Measurements from ENCODE around the gene SPRR3. TPM values are rescaled to one million over a fixed set of nuclear protein-coding genes. Genes with fewer than 3 reads are reported as not detected.

SPRR3 gene
- total RNA-seq, 1 donor from 2014 or later = not detected

GRCh38 chr1:153028766-153029165 lies 27.2 kb downstream of the SPRR3 start:
- peaks cover 3% of the 10 kb centered on the region for H3K9me3 Mint-ChIP-seq (ENCODE audit: unreplicated experiment)
- no peaks in the 10 kb centered on the region for H3K36me3 Mint-ChIP-seq (ENCODE audit: unreplicated experiment)
- no peak for TF ChIP-seq CTCF (IDR thresholded peaks at IDR 0.05; ENCODE audit: partially characterized antibody, unreplicated experiment)
- H3K27ac Mint-ChIP-seq (ENCODE audit: unreplicated experiment) = no peak overlapping the region
- peaks cover 3% of the 10 kb centered on the region for H3K27me3 Mint-ChIP-seq (ENCODE audit: unreplicated experiment)
- no peak overlapping the region for H3K4me3 Mint-ChIP-seq (ENCODE audit: unreplicated experiment)
- no peaks in the 10 kb centered on the region for H3K4me1 Mint-ChIP-seq (ENCODE audit: low read depth, unreplicated experiment)
- DNase-seq = no peak

- Mint-ChIP-seq H3K27ac (ENCODE audit: unreplicated experiment) (no peak within 1 kb of the TSS), H3K9me3 (ENCODE audit: unreplicated experiment) (no peaks in the 10 kb centered on the region), H3K4me3 (ENCODE audit: unreplicated experiment) (no peak within 1 kb of the TSS), H3K4me1 (ENCODE audit: low read depth, unreplicated experiment) (no peaks in the 10 kb centered on the region), H3K27me3 (ENCODE audit: unreplicated experiment) (peaks cover 4% of the 10 kb centered on the region), H3K36me3 (ENCODE audit: unreplicated experiment) (no peaks in the 10 kb centered on the region)
- DNase-seq = no peak
- TF ChIP-seq CTCF (IDR thresholded peaks at IDR 0.05; ENCODE audit: partially characterized antibody, unreplicated experiment) = no peak
Observed at GRCh38 chr1:153030895-153031294, 29.3 kb downstream of the SPRR3 start, which contains the start of gene SPRR1B. Gene SPRR1B, plus strand, starts transcription at chr1:153031203. Its CDS starts 1,143 bp downstream, at chr1:153032346.

- Mint-ChIP-seq H3K9me3 (ENCODE audit: unreplicated experiment) (no peaks in the 10 kb centered on the region), H3K27me3 (ENCODE audit: unreplicated experiment) (peaks cover 4% of the 10 kb centered on the region), H3K4me3 (ENCODE audit: unreplicated experiment) (no peak overlapping the region), H3K27ac (ENCODE audit: unreplicated experiment) (no peak overlapping the region), H3K4me1 (ENCODE audit: low read depth, unreplicated experiment) (no peaks in the 10 kb centered on the region), H3K36me3 (ENCODE audit: unreplicated experiment) (no peaks in the 10 kb centered on the region)
- no peak for TF ChIP-seq CTCF (IDR thresholded peaks at IDR 0.05; ENCODE audit: partially characterized antibody, unreplicated experiment)
- DNase-seq = no peak
Observed at GRCh38 chr1:153032073-153032472, 30.5 kb downstream of the SPRR3 start.

DNA sequence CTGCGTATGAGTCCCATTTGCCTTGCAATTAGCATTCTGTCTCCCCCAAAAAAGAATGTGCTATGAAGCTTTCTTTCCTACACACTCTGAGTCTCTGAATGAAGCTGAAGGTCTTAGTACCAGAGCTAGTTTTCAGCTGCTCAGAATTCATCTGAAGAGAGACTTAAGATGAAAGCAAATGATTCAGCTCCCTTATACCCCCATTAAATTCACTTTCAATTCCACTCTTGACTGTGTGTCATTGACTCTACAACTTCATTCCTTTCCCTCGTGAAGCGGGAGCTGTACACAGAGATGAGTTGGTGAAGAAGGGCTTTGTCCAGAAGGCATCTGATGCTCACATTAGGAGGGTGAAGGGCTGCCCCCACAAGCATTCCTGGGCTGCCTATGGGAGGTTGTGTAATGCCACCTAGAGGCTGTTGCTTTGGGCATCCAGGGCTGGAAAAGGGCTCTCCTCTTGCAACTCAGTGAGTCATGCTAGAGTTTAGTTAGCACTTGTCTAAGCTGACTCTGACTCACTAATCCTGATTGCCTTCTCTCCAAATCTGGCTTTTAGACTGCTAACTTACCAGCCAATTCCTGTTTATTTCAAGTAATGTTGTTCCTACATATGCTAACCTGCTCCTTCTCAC lies 31.2 kb downstream of the SPRR3 start:
- H3K27ac Mint-ChIP-seq (ENCODE audit: unreplicated experiment) = no peak overlapping the region
- no peak for DNase-seq
- no peak for TF ChIP-seq CTCF (IDR thresholded peaks at IDR 0.05; ENCODE audit: partially characterized antibody, unreplicated experiment)
- H3K36me3 Mint-ChIP-seq (ENCODE audit: unreplicated experiment) = no peaks in the 10 kb centered on the region
- no peaks in the 10 kb centered on the region for H3K4me1 Mint-ChIP-seq (ENCODE audit: low read depth, unreplicated experiment)
- H3K27me3 Mint-ChIP-seq (ENCODE audit: unreplicated experiment) = peaks cover 4% of the 10 kb centered on the region
- no peak overlapping the region for H3K4me3 Mint-ChIP-seq (ENCODE audit: unreplicated experiment)
- no peaks in the 10 kb centered on the region for H3K9me3 Mint-ChIP-seq (ENCODE audit: unreplicated experiment)

DNA sequence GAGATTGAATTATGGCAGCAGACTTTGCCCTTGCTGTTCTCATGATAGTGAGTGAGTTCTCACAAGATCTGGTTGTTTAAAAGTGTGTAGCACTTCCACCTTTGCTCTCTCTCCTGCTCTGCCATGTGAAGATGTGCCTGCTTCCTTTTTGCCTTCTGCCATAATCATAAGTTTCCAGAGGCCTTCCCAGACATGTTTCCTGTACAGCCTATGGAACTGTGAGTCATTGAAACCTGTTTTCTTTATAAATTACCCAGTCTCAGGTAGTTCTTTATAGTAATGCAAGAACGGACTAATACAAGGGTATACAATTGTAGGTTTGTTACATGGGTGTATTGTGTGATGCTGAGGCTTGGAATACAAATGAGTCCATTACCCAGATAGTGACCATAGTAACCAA lies 33.7 kb downstream of the SPRR3 start:
- H3K9me3 Mint-ChIP-seq (ENCODE audit: unreplicated experiment) = no peaks in the 10 kb centered on the region
- DNase-seq = no peak
- H3K27me3 Mint-ChIP-seq (ENCODE audit: unreplicated experiment) = peaks cover 4% of the 10 kb centered on the region
- no peaks in the 10 kb centered on the region for H3K36me3 Mint-ChIP-seq (ENCODE audit: unreplicated experiment)
- no peaks in the 10 kb centered on the region for H3K4me1 Mint-ChIP-seq (ENCODE audit: low read depth, unreplicated experiment)
- TF ChIP-seq CTCF (IDR thresholded peaks at IDR 0.05; ENCODE audit: partially characterized antibody, unreplicated experiment) = no peak
- no peak overlapping the region for H3K4me3 Mint-ChIP-seq (ENCODE audit: unreplicated experiment)
- H3K27ac Mint-ChIP-seq (ENCODE audit: unreplicated experiment) = no peak overlapping the region

Measured in glutamatergic neuron (in vitro differentiated cells).